ENCODE data around the gene TMPRSS2.
"Not testable (repeated sequence)": the region's sequence is repeated elsewhere in the genome, so short reads cannot be mapped to it uniquely, and the experiment has no call there.

The TMPRSS2 gene

GRCh38 chr21:41428311-41428710 is 79.6 kb downstream of the TMPRSS2 start:
- intact Hi-C loops (cut with DNase I; ENCODE audit: low total_unique reads): no loop called here
- H3K4me3 ChIP-seq: no peak overlapping the region
- H3K4me1 ChIP-seq: peaks cover 0 to 17% (median 12%) of the 10 kb centered on the region in 4 donors
- H3K36me3 ChIP-seq: peaks cover 16 to 27% (median 22%) of the 10 kb centered on the region in 3 donors
- no peak for TF ChIP-seq CTCF (IDR thresholded peaks at IDR 0.05)
- H3K27ac ChIP-seq: no peak overlapping the region
- H3K27me3 ChIP-seq: no peaks in the 10 kb centered on the region
- peak in 1 of 2 donors; percentile 51 for DNase-seq
- H3K9me3 ChIP-seq: no peaks in the 10 kb centered on the region

- Histone ChIP-seq H3K4me3 (no peak overlapping the region), H3K9me3 (no peaks in the 10 kb centered on the region), H3K27ac (no peak overlapping the region), H3K36me3 (peaks cover 8 to 19% (median 14%) of the 10 kb centered on the region in 3 donors), H3K27me3 (no peaks in the 10 kb centered on the region), H3K4me1 (peaks cover 0 to 17% (median 12%) of the 10 kb centered on the region in 4 donors)
- peak in 1 of 2 donors; percentile 25 for DNase-seq
- intact Hi-C loops (cut with DNase I; ENCODE audit: low total_unique reads): no loop called here
- TF ChIP-seq CTCF (IDR thresholded peaks at IDR 0.05): no peak
These were observed 80.4 kb downstream of the TMPRSS2 start for GRCh38 chr21:41427556-41427955.

- Histone ChIP-seq H3K4me3 (peak overlapping the region; percentile 59 to 82), H3K9me3 (no peaks in the 10 kb centered on the region), H3K27me3 (no peaks in the 10 kb centered on the region), H3K27ac (peak overlapping the region; percentile 72 to 73), H3K4me1 (peaks cover 0 to 17% (median 12%) of the 10 kb centered on the region in 4 donors), H3K36me3 (peaks cover 1 to 12% (median 8%) of the 10 kb centered on the region in 3 donors)
- intact Hi-C loops (cut with DNase I; ENCODE audit: low total_unique reads): no loop called here
- peak in 1 of 2 donors; percentile 62 for DNase-seq
- TF ChIP-seq CTCF (IDR thresholded peaks at IDR 0.05): no peak
These were observed 81.1 kb downstream of the TMPRSS2 start for GRCh38 chr21:41426676-41427404.

- DNase-seq: peak; percentile 68 to 85
- Histone ChIP-seq H3K27ac (peak within 1 kb of the TSS; percentile 72 to 73), H3K27me3 (no peaks in the 10 kb centered on the region), H3K36me3 (peaks cover 0 to 9% (median 5%) of the 10 kb centered on the region in 3 donors), H3K4me1 (peaks cover 0 to 18% (median 13%) of the 10 kb centered on the region in 4 donors), H3K9me3 (no peaks in the 10 kb centered on the region), H3K4me3 (peak within 1 kb of the TSS; percentile 59 to 82)
- TF ChIP-seq CTCF (IDR thresholded peaks at IDR 0.05): no peak
- intact Hi-C loops (cut with DNase I; ENCODE audit: low total_unique reads): no loop called here
These were observed 81.8 kb downstream of the TMPRSS2 start, which contains the start of gene MX1 for GRCh38 chr21:41425954-41426675. Gene MX1 (plus strand): TSS chr21:41426239. CDS start chr21:41432071, 5,832 bp downstream.

GRCh38 chr21:41425588-41425953 is 82.4 kb downstream of the TMPRSS2 start:
- H3K9me3 ChIP-seq: no peaks in the 10 kb centered on the region
- TF ChIP-seq CTCF (IDR thresholded peaks at IDR 0.05): no peak
- H3K4me3 ChIP-seq: peak overlapping the region; percentile 59 to 82
- H3K27ac ChIP-seq: peak overlapping the region; percentile 72 to 73
- DNase-seq: peak in 1 of 2 donors; percentile 63
- H3K36me3 ChIP-seq: peaks cover 0 to 9% (median 5%) of the 10 kb centered on the region in 3 donors
- H3K27me3 ChIP-seq: no peaks in the 10 kb centered on the region
- H3K4me1 ChIP-seq: peaks cover 0 to 22% (median 13%) of the 10 kb centered on the region in 4 donors
- intact Hi-C loops (cut with DNase I; ENCODE audit: low total_unique reads): no loop called here

GRCh38 chr21:41423305-41423636 is 84.7 kb downstream of the TMPRSS2 start:
- intact Hi-C loops (cut with DNase I; ENCODE audit: low total_unique reads); DNase-seq; H3K4me3 ChIP-seq; H3K27me3 ChIP-seq; H3K9me3 ChIP-seq; H3K36me3 ChIP-seq; H3K27ac ChIP-seq: not testable (repeated sequence)
- peaks cover 0 to 22% (median 13%) of the 10 kb centered on the region in 4 donors for H3K4me1 ChIP-seq
